ENCODE data around the gene SLC30A5. TPM values are rescaled to one million over a fixed set of nuclear protein-coding genes. Genes with fewer than 3 reads are reported as not detected.
"Not testable (repeated sequence)": the region's sequence is repeated elsewhere in the genome, so short reads cannot be mapped to it uniquely, and the experiment has no call there.

SLC30A5 gene
- 20.6 TPM for total RNA-seq

DNA sequence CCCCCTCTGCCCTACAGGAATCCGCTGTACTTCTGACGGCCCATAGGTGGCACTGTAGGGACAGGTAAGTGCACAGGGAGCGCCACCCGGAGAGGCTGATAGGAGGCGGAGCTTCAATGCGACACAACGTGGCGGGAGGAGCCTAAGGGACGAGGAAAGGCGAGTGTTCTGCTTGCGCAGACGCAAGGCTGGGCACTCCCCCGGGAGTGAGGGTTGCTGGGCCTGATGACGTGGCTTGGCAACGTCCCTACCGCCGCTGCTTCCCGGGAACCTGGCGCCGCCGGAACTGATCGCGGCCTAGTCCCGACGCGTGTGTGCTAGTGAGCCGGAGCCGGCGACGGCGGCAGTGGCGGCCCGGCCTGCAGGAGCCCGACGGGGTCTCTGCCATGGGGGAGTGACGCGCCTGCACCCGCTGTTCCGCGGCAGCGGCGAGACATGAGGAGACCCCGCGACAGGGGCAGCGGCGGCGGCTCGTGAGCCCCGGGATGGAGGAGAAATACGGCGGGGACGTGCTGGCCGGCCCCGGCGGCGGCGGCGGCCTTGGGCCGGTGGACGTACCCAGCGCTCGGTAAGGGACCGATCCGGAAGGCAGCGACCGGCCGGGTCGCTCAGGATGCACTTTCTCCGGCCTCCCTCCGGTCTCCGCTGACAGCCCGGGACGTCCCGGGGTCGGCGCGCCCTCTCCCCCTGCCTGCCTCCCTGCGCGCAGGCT is at the start of gene SLC30A5:
Gene SLC30A5, plus strand, starts transcription at position 244 of the 712 bp plus-strand sequence. Its CDS starts 242 bp downstream, at position 486.
- Histone ChIP-seq H3K9me3 (no peaks in the 10 kb centered on the region), H3K4me1 (peaks cover 0 to 12% of the 10 kb centered on the region in 2 donors), H3K36me3 (no peaks in the 10 kb centered on the region), H3K4me3 (peak within 1 kb of the TSS; percentile 86 to 93), H3K27me3 (no peaks in the 10 kb centered on the region), H3K27ac (peak within 1 kb of the TSS; percentile 91 to 94)
- TF ChIP-seq, protein P1, sequence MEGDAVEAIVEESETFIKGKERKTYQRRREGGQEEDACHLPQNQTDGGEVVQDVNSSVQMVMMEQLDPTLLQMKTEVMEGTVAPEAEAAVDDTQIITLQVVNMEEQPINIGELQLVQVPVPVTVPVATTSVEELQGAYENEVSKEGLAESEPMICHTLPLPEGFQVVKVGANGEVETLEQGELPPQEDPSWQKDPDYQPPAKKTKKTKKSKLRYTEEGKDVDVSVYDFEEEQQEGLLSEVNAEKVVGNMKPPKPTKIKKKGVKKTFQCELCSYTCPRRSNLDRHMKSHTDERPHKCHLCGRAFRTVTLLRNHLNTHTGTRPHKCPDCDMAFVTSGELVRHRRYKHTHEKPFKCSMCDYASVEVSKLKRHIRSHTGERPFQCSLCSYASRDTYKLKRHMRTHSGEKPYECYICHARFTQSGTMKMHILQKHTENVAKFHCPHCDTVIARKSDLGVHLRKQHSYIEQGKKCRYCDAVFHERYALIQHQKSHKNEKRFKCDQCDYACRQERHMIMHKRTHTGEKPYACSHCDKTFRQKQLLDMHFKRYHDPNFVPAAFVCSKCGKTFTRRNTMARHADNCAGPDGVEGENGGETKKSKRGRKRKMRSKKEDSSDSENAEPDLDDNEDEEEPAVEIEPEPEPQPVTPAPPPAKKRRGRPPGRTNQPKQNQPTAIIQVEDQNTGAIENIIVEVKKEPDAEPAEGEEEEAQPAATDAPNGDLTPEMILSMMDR (IDR thresholded peaks at IDR 0.05): peak; percentile 90 to 92 (median 90)
- intact Hi-C loops (cut with DNase I): loop anchor here (1.0 to 2.0 kb wide), 6 partner anchors 51 to 275 kb away; partner anchors contain the start of genes AK6, CCDC125, CCNB1 and CDK7
- DNase-seq (ENCODE audit: low spot score in 2 of 2): peak; percentile 99 to 100

DNA sequence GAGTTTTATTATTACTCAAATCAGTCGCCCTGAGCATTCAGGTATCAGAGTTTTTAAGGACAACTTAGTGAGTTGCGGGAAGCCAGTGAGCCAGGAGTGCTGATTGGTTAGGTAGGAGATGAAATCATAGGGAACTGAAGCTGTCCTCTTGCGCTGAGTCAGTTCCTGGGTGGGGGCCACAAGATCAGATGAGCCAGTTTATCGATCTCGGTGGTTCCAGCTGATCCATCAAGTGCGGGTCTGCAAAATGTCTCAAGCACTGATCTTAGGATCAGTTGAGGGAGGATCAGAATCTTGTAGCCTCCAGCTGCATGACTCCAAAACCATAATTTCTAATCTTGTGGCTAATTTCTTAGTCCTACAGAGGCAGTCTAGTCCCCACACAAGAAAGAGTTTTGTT is 48.6 kb upstream of the SLC30A5 start:
- H3K9me3 ChIP-seq; H3K27me3 ChIP-seq; H3K27ac ChIP-seq; H3K36me3 ChIP-seq; H3K4me1 ChIP-seq; intact Hi-C loops (cut with DNase I); H3K4me3 ChIP-seq; DNase-seq (ENCODE audit: low spot score in 2 of 2): not testable (repeated sequence)

DNA sequence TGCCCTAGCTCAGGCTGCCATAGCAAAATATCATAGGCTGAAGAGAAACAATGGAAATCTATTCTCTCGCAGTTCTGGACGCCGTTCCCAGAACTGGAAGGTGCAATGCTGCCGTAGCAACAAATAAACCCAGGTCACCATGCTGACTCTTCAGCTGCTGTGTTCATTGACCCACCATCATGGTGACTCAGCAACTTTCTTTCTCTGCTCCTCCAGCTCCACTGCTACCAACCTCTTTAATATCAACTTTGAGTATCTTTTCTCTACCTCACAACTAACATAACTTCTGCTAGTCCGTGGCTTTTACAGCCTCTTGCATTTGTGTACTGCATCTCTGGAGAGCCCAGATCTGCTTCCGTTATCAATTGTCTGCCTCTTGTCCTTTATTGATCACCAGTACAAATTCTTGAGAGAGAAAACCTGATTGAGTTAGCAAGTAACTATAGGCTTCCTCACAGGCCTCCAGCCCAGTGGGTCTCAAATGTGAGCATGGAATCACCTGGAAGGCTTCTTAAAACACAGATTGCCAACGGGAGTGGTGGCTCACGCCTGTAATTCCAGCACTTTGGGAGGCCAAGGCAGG is 47.3 kb upstream of the SLC30A5 start:
- intact Hi-C loops (cut with DNase I): no loop called here
- TF ChIP-seq, protein P1 (IDR thresholded peaks at IDR 0.05): no peak
- Histone ChIP-seq H3K4me3 (no peak overlapping the region), H3K4me1 (no peaks in the 10 kb centered on the region), H3K36me3 (no peaks in the 10 kb centered on the region), H3K27ac (no peak overlapping the region), H3K27me3 (no peaks in the 10 kb centered on the region), H3K9me3 (no peaks in the 10 kb centered on the region)
- no peak for DNase-seq (ENCODE audit: low spot score in 2 of 2)

DNA sequence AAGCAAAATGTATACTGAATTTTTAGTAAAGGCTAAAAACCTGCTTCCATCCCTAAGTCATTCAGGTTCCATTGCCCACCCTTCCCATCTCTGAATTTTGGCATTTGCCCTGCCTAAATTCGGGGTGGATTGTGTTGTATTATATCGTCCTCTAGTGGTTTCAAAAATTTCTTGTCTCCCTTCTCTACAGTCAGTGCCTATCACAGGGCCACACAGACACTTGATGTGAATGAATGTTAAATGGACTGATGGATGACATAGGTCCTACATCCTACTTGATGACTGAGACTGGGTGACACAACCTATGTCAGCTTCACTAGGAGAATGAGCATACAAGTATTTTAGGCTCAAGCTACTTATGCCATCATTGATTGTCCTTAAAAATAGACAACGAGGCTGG is 45.6 kb upstream of the SLC30A5 start:
- Histone ChIP-seq H3K27me3 (no peaks in the 10 kb centered on the region), H3K9me3 (no peaks in the 10 kb centered on the region), H3K4me3 (no peak overlapping the region), H3K27ac (no peak overlapping the region), H3K4me1 (no peaks in the 10 kb centered on the region), H3K36me3 (no peaks in the 10 kb centered on the region)
- no peak for DNase-seq (ENCODE audit: low spot score in 2 of 2)
- intact Hi-C loops (cut with DNase I): no loop called here
- TF ChIP-seq, protein P1 (IDR thresholded peaks at IDR 0.05): peak in 1 of 3 experiments; percentile 19

DNA sequence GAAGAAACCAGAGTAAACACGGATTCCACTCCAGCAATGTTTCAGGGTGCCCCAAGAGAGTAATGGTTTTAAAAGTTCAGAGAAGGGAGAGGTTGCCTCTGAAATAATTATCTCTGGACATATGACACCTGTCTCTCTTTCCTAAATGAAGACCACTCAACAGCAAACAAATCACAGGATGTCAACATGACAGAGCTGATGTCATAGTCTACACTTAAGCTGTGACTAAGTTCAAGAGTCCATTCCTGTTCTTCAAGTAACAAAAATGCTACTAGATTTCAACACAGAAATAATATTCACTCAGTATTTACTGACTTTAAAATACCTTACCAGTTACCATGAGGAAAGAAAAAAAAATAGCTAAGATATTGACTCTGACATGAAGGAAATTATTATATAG is 44.7 kb upstream of the SLC30A5 start:
- no peaks in the 10 kb centered on the region for H3K36me3 ChIP-seq
- no peak for DNase-seq (ENCODE audit: low spot score in 2 of 2)
- H3K4me3 ChIP-seq: no peak overlapping the region
- H3K27me3 ChIP-seq: no peaks in the 10 kb centered on the region
- no peaks in the 10 kb centered on the region for H3K9me3 ChIP-seq
- intact Hi-C loops (cut with DNase I): no loop called here
- H3K27ac ChIP-seq: no peak overlapping the region
- H3K4me1 ChIP-seq: no peaks in the 10 kb centered on the region
- TF ChIP-seq, protein P1 (IDR thresholded peaks at IDR 0.05): no peak

DNA sequence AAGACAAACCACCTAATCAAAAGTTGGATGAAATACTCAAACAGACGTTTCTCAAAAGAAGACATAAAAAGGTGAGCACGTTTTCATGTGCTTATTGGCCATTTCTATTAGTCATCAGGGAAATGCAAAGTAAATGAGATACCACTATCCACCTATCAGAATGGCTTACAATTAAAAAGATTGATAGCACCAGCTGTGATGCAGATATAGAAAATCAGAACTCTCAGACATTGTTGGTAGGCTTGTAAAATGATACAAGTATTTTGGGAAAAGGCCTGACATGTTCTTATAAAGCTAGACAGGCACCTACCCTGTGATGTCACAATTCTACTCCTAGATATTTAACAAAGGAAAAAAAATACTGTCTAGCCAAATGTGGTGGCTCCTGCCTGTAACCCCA is 44.0 kb upstream of the SLC30A5 start:
- no peak for DNase-seq (ENCODE audit: low spot score in 2 of 2)
- H3K9me3 ChIP-seq: no peaks in the 10 kb centered on the region
- intact Hi-C loops (cut with DNase I): no loop called here
- H3K27me3 ChIP-seq: no peaks in the 10 kb centered on the region
- H3K4me1 ChIP-seq: no peaks in the 10 kb centered on the region
- no peak overlapping the region for H3K27ac ChIP-seq
- no peaks in the 10 kb centered on the region for H3K36me3 ChIP-seq
- TF ChIP-seq, protein P1 (IDR thresholded peaks at IDR 0.05): no peak
- no peak overlapping the region for H3K4me3 ChIP-seq
